A549 (cell line): ENCODE data around the gene ANKRD11. TPM values are rescaled to one million over a fixed set of nuclear protein-coding genes. Genes with fewer than 3 reads are reported as not detected.

Experiments used
- ATAC-seq, 2 experiments: fragments of 200-7000 bp in 1 of 2; fragments of >200 bp in 1 of 2; cut with Nextera tagmentation in 1 of 2; cut with Tn5 transposase in 1 of 2; 3 replicates each; pipeline versions ENCODE4 v1.8.0 to v1.9.1; 2018 to 2020; ENCODE audit warnings: mild to moderate bottlenecking in 1 of 2, moderate library complexity in 1 of 2
- CTCF ChIA-PET: fragments of 300-600 bp; sonication (Branson Sonifier 250); formaldehyde crosslinking; extraction: SDS; loops from one replicate; lab custom pipeline; 2021; ENCODE audit warnings: antibody characterized with exemption, inconsistent platforms; lab: Yijun Ruan, JAX
- POLR2A ChIA-PET: fragments of 350-600 bp; formaldehyde crosslinking; extraction: SDS; loops from one replicate; lab custom pipeline; 2021; ENCODE audit warnings: antibody characterized with exemption, inconsistent platforms; lab: Yijun Ruan, JAX
- DNase-seq, 2 experiments: peaks; one replicate each; pipeline versions ENCODE4 v3.0.0 to v3.0.0-alpha.2; 2011 to 2016; ENCODE audit warnings: low read depth in 1 of 2, low spot score in 1 of 2
- FAIRE-seq: peaks from 2 replicates; lab custom pipeline; 2011; peaks lifted over from hg19 to GRCh38; lab: Jason Lieb, UNC
- H3K27ac ChIP-seq, 2 experiments: fragments of >200 bp; sonication (Bioruptor Twin); formaldehyde crosslinking; 3 replicates each; pipeline ENCODE4 v1.5.1; 2016 to 2017
- H3K4me1 ChIP-seq: fragments of >200 bp; sonication (Bioruptor Twin); formaldehyde crosslinking; 3 replicates; pipeline ENCODE4 v1.6.1; 2016
- H3K4me2 ChIP-seq: fragments of >200 bp; sonication (Bioruptor Twin); formaldehyde crosslinking; 3 replicates; pipeline ENCODE4 v1.6.1; 2016
- H3K4me3 ChIP-seq: fragments of >200 bp; sonication (Bioruptor Twin); formaldehyde crosslinking; 3 replicates; pipeline ENCODE4 v1.5.1; 2016
- H3K9me3 ChIP-seq: fragments of >200 bp; sonication (Bioruptor Twin); formaldehyde crosslinking; 3 replicates; pipeline ENCODE4 v1.6.1; 2016
- BHLHE40 ChIP-seq: IDR thresholded peaks from 2 replicates; pipeline ENCODE4 v1.6.1; 2012; ENCODE audit warnings: low read depth, low read length, inconsistent platforms
- CBX8 ChIP-seq: fragments of 200-600 bp; sonication (generic); IDR thresholded peaks from 2 replicates; pipeline ENCODE4 v1.6.1; 2016
- CHD2 ChIP-seq: fragments of 150-350 bp; IDR thresholded peaks from 2 replicates; pipeline ENCODE4 v1.6.1; 2014; ENCODE audit warnings: low read length; ENCODE audit not compliant: partially characterized antibody
- E2F6 ChIP-seq: IDR thresholded peaks from 2 replicates; pipeline ENCODE4 v1.6.1; 2012; ENCODE audit warnings: low read depth, borderline replicate concordance
- EHF ChIP-seq: fragments of 250-450 bp; sonication (Bioruptor Pico); IDR thresholded peaks from 2 replicates; pipeline ENCODE4 v1.5.0; 2020; ENCODE audit warnings: mild to moderate bottlenecking
- EHMT2 ChIP-seq: fragments of 200-600 bp; sonication (generic); IDR thresholded peaks from 2 replicates; pipeline ENCODE4 v1.6.1; 2016; ENCODE audit warnings: antibody characterized with exemption, low read depth, mild to moderate bottlenecking, moderate library complexity
- ELK1 ChIP-seq: fragments of 150-350 bp; IDR thresholded peaks from 2 replicates; pipeline ENCODE4 v1.6.1; 2014; ENCODE audit warnings: low read depth, mild to moderate bottlenecking, low read length
- FOSB ChIP-seq: fragments of 250-450 bp; sonication (Bioruptor Pico); IDR thresholded peaks from 2 replicates; pipeline ENCODE4 v1.5.0; 2020; ENCODE audit warnings: mild to moderate bottlenecking, moderate library complexity
- HOXB13 ChIP-seq: fragments of 250-450 bp; sonication (Bioruptor Pico); IDR thresholded peaks from 2 replicates; pipeline ENCODE4 v1.5.0; 2020; ENCODE audit warnings: low read depth, mild to moderate bottlenecking, moderate library complexity
- HOXB5 ChIP-seq: fragments of 250-450 bp; sonication (Bioruptor Pico); IDR thresholded peaks from 2 replicates; pipeline ENCODE4 v1.5.0; 2020; ENCODE audit warnings: mild to moderate bottlenecking, moderate library complexity
- JUN ChIP-seq, 2 experiments: fragments of >200 bp; sonication (Bioruptor Twin); formaldehyde crosslinking; IDR thresholded peaks; 2 replicates in 1 of 2; 3 replicates in 1 of 2; pipeline ENCODE4 v1.6.1; 2016 to 2017
- JUNB ChIP-seq: fragments of >200 bp; sonication (Bioruptor Twin); formaldehyde crosslinking; IDR thresholded peaks from 2 replicates; pipeline ENCODE4 v1.6.1; 2016
- MAFK ChIP-seq: fragments of 450-650 bp; IDR thresholded peaks from 2 replicates; pipeline ENCODE4 v1.6.1; 2014; ENCODE audit not compliant: partially characterized antibody
- NFE2L2 ChIP-seq: fragments of 150-350 bp; conservative IDR thresholded peaks from 2 replicates; pipeline ENCODE4 v1.6.1; 2014; ENCODE audit warnings: low read length
- NPAS2 ChIP-seq: fragments of 250-450 bp; sonication (Bioruptor Pico); IDR thresholded peaks from 2 replicates; pipeline ENCODE4 v1.8.0; 2022; ENCODE audit warnings: mild to moderate bottlenecking, moderate library complexity, borderline replicate concordance
- NR3C1 ChIP-seq: fragments of >200 bp; sonication (Bioruptor Twin); formaldehyde crosslinking; IDR thresholded peaks from 3 replicates; pipeline ENCODE4 v1.6.1; 2017
- PHF8 ChIP-seq: fragments of 200-600 bp; sonication (generic); IDR thresholded peaks from 2 replicates; pipeline ENCODE4 v1.6.1; 2016; ENCODE audit warnings: low read depth, mild to moderate bottlenecking, antibody characterized with exemption, moderate library complexity, borderline replicate concordance
- RAD21 ChIP-seq, 2 experiments: fragments of >200 bp in 1 of 2; sonication (Bioruptor Twin) in 1 of 2; formaldehyde crosslinking in 1 of 2; IDR thresholded peaks in 1 of 2; conservative IDR thresholded peaks in 1 of 2; 2 replicates in 1 of 2; 3 replicates in 1 of 2; pipeline ENCODE4 v1.6.1; 2012 to 2018; ENCODE audit warnings: inconsistent platforms in 1 of 2
- RCOR1 ChIP-seq: fragments of 150-350 bp; IDR thresholded peaks from 2 replicates; pipeline ENCODE4 v1.6.1; 2014; ENCODE audit warnings: antibody characterized with exemption, low read length, low read depth
- RFX5 ChIP-seq: fragments of 450-650 bp; IDR thresholded peaks from 2 replicates; pipeline ENCODE4 v1.7.1; 2014; ENCODE audit warnings: antibody characterized with exemption, mild to moderate bottlenecking, moderate library complexity
- TFCP2L1 ChIP-seq: fragments of 250-450 bp; sonication (Bioruptor Pico); IDR thresholded peaks from 2 replicates; pipeline ENCODE4 v1.5.0; 2021; ENCODE audit warnings: mild to moderate bottlenecking
- TP53 ChIP-seq: fragments of 250-450 bp; sonication (Bioruptor Pico); IDR thresholded peaks from 2 replicates; pipeline ENCODE4 v1.5.0; 2021; ENCODE audit warnings: mild to moderate bottlenecking, moderate library complexity
- ZC3H11A ChIP-seq: fragments of 450-650 bp; IDR thresholded peaks from 2 replicates; pipeline ENCODE4 v1.6.1; 2014; ENCODE audit warnings: antibody characterized with exemption, mild to moderate bottlenecking
- WGBS: methylation state at CpG from one replicate; pipeline ENCODE4 v1.1.6; 2017; ENCODE audit errors: missing lambda C conversion rate; 5-methylcytosine and 5-hydroxymethylcytosine counted together
- polyA plus RNA-seq, 4 experiments: library from polyadenylated mRNA; depleted of rRNA in 3 of 4; stranded (reverse); fragments of >200 nt; fragmentation: RNase III in 1 of 4; extraction: RNeasy Plus Mini Kit Qiagen cat#74134 plus additional on column Dnase treatment in 1 of 4; gene quantifications; 2 replicates in 3 of 4; 3 replicates in 1 of 4; pipeline ENCODE4 v1.2.3, GENCODE V29; 2011 to 2017
- TF ChIP-seq, protein P1 (sequence below): fragments of >200 bp; sonication (Bioruptor Twin); formaldehyde crosslinking; IDR thresholded peaks from 3 replicates; pipeline ENCODE4 v1.6.1; 2016
- TF ChIP-seq, protein P2 (sequence below): fragments of 450-650 bp; IDR thresholded peaks from 2 replicates; pipeline ENCODE4 v1.6.1; 2014; ENCODE audit warnings: antibody characterized with exemption
- TF ChIP-seq, protein P3 (sequence below): fragments of >200 bp; sonication (Bioruptor Twin); formaldehyde crosslinking; IDR thresholded peaks from 2 replicates; pipeline ENCODE4 v1.6.1; 2016
- TF ChIP-seq, protein P4 (sequence below): IDR thresholded peaks from 2 replicates; pipeline ENCODE4 v1.6.1; 2012

ANKRD11 gene
- polyA plus RNA-seq, 2 of the 4 experiments (the other 2 are of a cell fraction) = 53.6 to 54.9 TPM

GRCh38 chr16:89315271-89315670, 175.1 kb downstream of the ANKRD11 start:
- WGBS = 95% methylated on average over 19 of the region's 19 CpGs
- CTCF ChIA-PET = interaction anchor here (1.0 to 6.2 kb wide), 5 partner anchors 11 to 24 kb away, joined by 3 to 52 read pairs (median 3); no protein-coding TSS in a partner anchor
- no peak for FAIRE-seq

DNA sequence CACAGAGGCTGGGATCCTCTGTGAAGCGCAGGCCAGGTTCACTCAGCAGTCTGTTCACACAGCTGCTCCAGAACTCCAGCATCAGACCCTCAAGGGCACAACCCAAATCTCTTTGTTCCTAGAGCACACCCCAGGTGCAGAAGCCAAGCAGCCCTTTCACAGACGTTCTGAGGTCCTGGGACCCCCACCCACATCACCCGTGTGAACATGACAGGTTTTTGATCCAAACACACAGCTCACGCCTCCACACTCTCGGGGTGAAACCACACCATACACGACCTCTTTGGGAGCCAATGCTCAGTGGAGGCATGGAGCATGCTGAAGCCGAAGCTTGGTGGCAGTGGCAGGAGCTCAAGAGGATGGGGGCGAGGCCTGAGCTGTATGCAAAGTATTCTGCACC, 175.5 kb downstream of the ANKRD11 start:
- no peaks in the 10 kb centered on the region for H3K9me3 ChIP-seq
- no peak overlapping the region for H3K4me3 ChIP-seq
- H3K27ac ChIP-seq = peak overlapping the region in 1 of 2 experiments; percentile 99; a peak in 4 of 6 replicates
- FAIRE-seq (no peak), DNase-seq (no peak), ATAC-seq (no peak)
- TF ChIP-seq E2F6 (no peak), JUN (IDR thresholded peaks at IDR 0.05) (no peak), RAD21 (conservative IDR thresholded peaks at IDR 0.05 in 1 of 2, IDR thresholded peaks at IDR 0.05 in 1 of 2) (no peak), MAFK (no peak), JUNB (no peak), CHD2 (no peak), NPAS2 (no peak), PHF8 (no peak), TP53 (CRISPR knock-in tag) (no peak), HOXB5 (CRISPR knock-in tag) (no peak)
- TF ChIP-seq, protein P1, sequence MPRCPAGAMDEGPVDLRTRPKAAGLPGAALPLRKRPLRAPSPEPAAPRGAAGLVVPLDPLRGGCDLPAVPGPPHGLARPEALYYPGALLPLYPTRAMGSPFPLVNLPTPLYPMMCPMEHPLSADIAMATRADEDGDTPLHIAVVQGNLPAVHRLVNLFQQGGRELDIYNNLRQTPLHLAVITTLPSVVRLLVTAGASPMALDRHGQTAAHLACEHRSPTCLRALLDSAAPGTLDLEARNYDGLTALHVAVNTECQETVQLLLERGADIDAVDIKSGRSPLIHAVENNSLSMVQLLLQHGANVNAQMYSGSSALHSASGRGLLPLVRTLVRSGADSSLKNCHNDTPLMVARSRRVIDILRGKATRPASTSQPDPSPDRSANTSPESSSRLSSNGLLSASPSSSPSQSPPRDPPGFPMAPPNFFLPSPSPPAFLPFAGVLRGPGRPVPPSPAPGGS = no peak
- TF ChIP-seq, protein P2, sequence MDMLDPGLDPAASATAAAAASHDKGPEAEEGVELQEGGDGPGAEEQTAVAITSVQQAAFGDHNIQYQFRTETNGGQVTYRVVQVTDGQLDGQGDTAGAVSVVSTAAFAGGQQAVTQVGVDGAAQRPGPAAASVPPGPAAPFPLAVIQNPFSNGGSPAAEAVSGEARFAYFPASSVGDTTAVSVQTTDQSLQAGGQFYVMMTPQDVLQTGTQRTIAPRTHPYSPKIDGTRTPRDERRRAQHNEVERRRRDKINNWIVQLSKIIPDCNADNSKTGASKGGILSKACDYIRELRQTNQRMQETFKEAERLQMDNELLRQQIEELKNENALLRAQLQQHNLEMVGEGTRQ = no peak
- TF ChIP-seq, protein P3, sequence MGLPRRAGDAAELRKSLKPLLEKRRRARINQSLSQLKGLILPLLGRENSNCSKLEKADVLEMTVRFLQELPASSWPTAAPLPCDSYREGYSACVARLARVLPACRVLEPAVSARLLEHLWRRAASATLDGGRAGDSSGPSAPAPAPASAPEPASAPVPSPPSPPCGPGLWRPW = no peak
- no peak overlapping the region for H3K4me2 ChIP-seq
- 87% methylated on average over 6 of the region's 8 CpGs for WGBS
- ChIA-PET CTCF (interaction anchor here (0.6 to 6.2 kb wide), 6 partner anchors 11 to 49 kb away, joined by 3 to 52 read pairs (median 3); no protein-coding TSS in a partner anchor), POLR2A (no interaction called here)
- peaks cover 65% of the 10 kb centered on the region for H3K4me1 ChIP-seq

More at GRCh38 chr16:89315271-89315670, 175.1 kb downstream of the ANKRD11 start:
- H3K9me3 ChIP-seq = no peaks in the 10 kb centered on the region
- no peak overlapping the region for H3K4me3 ChIP-seq
- no peak for DNase-seq
- no peak overlapping the region; the same call in 2 of the 3 replicates for H3K4me2 ChIP-seq
- H3K4me1 ChIP-seq = peaks cover 68% of the 10 kb centered on the region
- H3K27ac ChIP-seq = peak overlapping the region; percentile 56 to 99; a peak in 5 of 6 replicates
- no peak for ATAC-seq
- TF ChIP-seq ELK1 (no peak), PHF8 (no peak), FOSB (no peak)
- POLR2A ChIA-PET = no interaction called here

DNA sequence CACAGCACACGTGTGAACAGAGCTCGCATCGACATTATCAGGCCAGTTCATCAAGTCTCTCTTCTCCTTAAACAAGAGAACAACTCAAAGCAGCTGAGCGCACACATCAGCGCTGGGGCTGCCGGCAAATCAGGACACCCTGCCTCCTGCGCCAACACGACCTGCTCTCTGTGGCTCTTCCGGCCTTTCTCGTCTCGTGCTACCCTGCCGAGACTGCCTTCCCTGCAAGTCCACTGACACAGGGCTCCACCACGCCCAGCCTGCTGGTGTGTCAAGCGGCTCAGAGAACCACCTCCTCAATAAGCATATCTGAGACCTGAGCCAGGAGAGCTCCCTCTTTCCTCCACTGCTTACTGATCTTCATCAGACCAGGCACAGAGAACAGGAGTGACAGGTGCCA, 176.0 kb downstream of the ANKRD11 start:
- Histone ChIP-seq H3K9me3 (no peaks in the 10 kb centered on the region), H3K4me1 (peaks cover 60% of the 10 kb centered on the region), H3K4me3 (no peak overlapping the region), H3K4me2 (no peak overlapping the region), H3K27ac (peak overlapping the region in 1 of 2 experiments; percentile 99; a peak in 4 of 6 replicates)
- peak in 1 of 2 experiments; percentile 8; a peak in 2 of 6 replicates for ATAC-seq
- no peak for DNase-seq
- no peak for FAIRE-seq
- ChIA-PET CTCF (interaction anchor here (0.6 to 6.2 kb wide), 4 partner anchors 12 to 49 kb away, joined by 3 to 52 read pairs (median 3); no protein-coding TSS in a partner anchor), POLR2A (no interaction called here)
- TF ChIP-seq FOSB = no peak
- TF ChIP-seq HOXB5 (CRISPR knock-in tag) = no peak
- no peak for TF ChIP-seq HOXB13 (CRISPR knock-in tag)
- TF ChIP-seq, protein P4, sequence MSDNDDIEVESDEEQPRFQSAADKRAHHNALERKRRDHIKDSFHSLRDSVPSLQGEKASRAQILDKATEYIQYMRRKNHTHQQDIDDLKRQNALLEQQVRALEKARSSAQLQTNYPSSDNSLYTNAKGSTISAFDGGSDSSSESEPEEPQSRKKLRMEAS = no peak
- TF ChIP-seq TFCP2L1 (CRISPR knock-in tag) = no peak
- no peak for TF ChIP-seq NR3C1
- no peak for TF ChIP-seq MAFK
- no peak for TF ChIP-seq RCOR1
- TF ChIP-seq ZC3H11A = no peak
- no peak for TF ChIP-seq EHF (CRISPR knock-in tag)
- no peak for TF ChIP-seq RAD21 (conservative IDR thresholded peaks at IDR 0.05 in 1 of 2, IDR thresholded peaks at IDR 0.05 in 1 of 2)
- no peak for TF ChIP-seq EHMT2
- TF ChIP-seq CBX8 = no peak
- no peak for TF ChIP-seq RFX5
- TF ChIP-seq JUN (IDR thresholded peaks at IDR 0.05) = no peak
- no peak for TF ChIP-seq BHLHE40
- no peak for TF ChIP-seq NFE2L2
- 94% methylated on average over 14 of the region's 14 CpGs for WGBS
